ELF-1 (cell line): ENCODE results near the gene TRIM7.
"Not testable (repeated sequence)": the region's sequence is repeated elsewhere in the genome, so short reads cannot be mapped to it uniquely, and the experiment has no call there.

Experiments used
- DNase-seq: peaks from one replicate; pipeline ENCODE4 v3.0.0-alpha.2; 2016; ENCODE audit warnings: low read depth, low spot score

TRIM7 gene

GRCh38 chr5:181212934-181213333 lies 7.9 kb upstream of the TRIM7 start:
- no peak for DNase-seq

GRCh38 chr5:181212080-181212479 lies 7.1 kb upstream of the TRIM7 start:
- DNase-seq: no peak

GRCh38 chr5:181211208-181211607 lies 6.2 kb upstream of the TRIM7 start:
- DNase-seq: no peak

GRCh38 chr5:181210698-181211097 lies 5.7 kb upstream of the TRIM7 start:
- DNase-seq: peak; percentile 31

- not testable (repeated sequence) for DNase-seq
Measured at GRCh38 chr5:181210148-181210547, 5.2 kb upstream of the TRIM7 start.

- not testable (repeated sequence) for DNase-seq
Measured at GRCh38 chr5:181209006-181209405, 4.0 kb upstream of the TRIM7 start.

GRCh38 chr5:181207960-181208253 lies 2.9 kb upstream of the TRIM7 start:
- DNase-seq: no peak

- DNase-seq: peak; percentile 93
Measured at GRCh38 chr5:181207214-181207959, 2.4 kb upstream of the TRIM7 start.

GRCh38 chr5:181205761-181206649 lies 1.0 kb upstream of the TRIM7 start:
- peak; percentile 36 for DNase-seq

- no peak for DNase-seq
Measured at GRCh38 chr5:181204113-181204825, 727 bp downstream of the TRIM7 start.

GRCh38 chr5:181203777-181204112 lies 1.3 kb downstream of the TRIM7 start:
- DNase-seq: peak; percentile 29

GRCh38 chr5:181203093-181203711 lies 1.8 kb downstream of the TRIM7 start:
- no peak for DNase-seq

GRCh38 chr5:181200816-181201215 lies 4.2 kb downstream of the TRIM7 start:
- peak; percentile 30 for DNase-seq

GRCh38 chr5:181199881-181200638 lies 4.9 kb downstream of the TRIM7 start:
- no peak for DNase-seq

- no peak for DNase-seq
Measured at GRCh38 chr5:181198905-181199519, 6.0 kb downstream of the TRIM7 start.

- DNase-seq: no peak
Measured at GRCh38 chr5:181198106-181198685, 6.8 kb downstream of the TRIM7 start.

- DNase-seq: no peak
Measured at GRCh38 chr5:181197326-181197951, 7.6 kb downstream of the TRIM7 start.

GRCh38 chr5:181195249-181195761 lies 9.7 kb downstream of the TRIM7 start:
- DNase-seq: no peak

- no peak for DNase-seq
Measured at GRCh38 chr5:181194489-181195248, 10.3 kb downstream of the TRIM7 start.
